ENCODE data around the gene ETV7.
"Not testable (repeated sequence)": the region's sequence is repeated elsewhere in the genome, so short reads cannot be mapped to it uniquely, and the experiment has no call there.

The ETV7 gene

DNA sequence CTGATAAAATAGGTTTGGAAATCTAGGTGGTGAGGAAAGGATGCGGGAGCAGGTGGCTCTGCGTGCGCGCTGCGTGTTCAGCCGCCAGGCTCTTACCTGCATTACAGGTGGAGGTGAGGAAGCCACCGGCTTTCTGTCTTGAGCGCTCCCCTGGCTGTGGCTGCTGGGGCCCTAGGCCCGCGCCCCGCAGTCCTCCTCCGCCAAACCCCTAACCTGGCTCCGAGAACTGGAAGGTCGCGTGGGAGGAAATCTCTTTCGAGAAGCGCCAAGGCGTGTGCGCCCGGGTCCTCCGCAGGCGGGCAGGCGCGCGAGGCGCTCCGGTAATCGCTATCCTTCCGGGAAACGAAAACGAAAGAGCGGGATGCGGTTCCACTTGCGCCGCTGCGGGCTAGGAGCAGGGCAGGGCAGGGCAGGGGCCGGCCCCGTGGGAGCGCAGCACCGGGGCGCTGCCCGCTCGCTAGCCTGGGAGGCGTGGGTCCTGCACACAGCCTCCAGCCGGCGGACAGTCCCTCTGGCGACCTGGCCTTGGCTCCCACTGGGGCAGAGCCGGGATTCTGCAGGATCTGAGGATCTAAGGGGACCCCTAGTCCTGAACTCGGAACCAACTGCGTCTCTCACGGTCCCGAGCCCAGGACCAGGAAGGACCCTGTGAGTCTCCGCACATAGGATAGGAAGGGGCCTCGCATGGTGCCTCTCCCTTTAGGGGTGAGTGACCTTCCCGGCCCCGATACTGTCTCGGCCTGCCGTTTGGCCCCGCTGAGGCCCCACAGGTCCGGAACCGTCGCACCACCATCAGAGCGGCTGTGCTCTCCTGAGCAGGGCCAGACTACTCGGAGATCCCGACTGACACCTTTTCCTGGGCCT lies at the start of gene ETV7:
ETV7 (minus strand) TSS at position 230 of the 864 bp plus-strand sequence; CDS start at position 102, 128 bp downstream.
- DNase-seq = no peak

DNA sequence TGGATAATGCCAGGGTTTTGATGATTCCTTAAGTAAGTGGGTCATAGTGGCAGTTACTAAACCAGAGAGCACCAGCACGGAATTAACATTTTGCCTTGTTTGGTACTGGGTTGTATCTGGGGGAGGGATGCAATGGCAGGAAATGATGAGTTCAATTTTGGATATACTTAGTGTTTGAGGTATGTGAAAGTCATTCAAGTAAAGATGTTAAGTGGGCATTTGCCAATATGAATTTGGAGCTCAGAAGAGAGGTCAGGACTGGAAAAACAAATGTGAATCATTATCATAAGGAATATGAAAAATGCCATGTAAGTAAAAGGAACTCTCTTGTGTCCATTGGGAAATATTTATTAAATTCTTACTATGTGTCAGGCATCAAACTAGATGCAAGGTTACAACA lies 49.0 kb upstream of the ETV7 start:
- DNase-seq = no peak

DNA sequence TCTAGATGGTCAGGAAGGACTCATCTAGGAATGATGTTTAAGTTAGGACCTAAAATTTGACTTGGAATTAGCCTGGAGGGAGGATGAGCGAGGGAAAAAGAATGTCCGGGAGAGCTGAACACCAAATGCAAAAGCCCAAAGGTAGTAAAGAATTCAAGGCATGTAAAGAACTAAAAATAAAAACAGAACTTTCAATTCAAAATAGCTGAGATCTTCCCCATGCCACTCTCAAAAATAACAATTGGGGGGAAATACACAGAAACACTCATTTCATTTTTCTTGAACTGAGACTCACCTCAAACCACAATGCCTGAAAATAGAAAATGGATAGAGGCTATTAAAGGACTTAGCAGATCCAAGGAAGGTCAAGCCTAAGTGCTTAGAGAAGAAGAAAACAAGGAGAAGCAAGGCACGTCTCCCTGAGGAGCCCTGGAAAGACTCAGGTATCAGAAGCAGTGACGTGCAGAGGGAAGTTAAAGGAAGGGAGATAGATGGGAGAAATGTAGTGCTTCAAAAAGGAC lies 44.7 kb upstream of the ETV7 start:
- DNase-seq = no peak

DNA sequence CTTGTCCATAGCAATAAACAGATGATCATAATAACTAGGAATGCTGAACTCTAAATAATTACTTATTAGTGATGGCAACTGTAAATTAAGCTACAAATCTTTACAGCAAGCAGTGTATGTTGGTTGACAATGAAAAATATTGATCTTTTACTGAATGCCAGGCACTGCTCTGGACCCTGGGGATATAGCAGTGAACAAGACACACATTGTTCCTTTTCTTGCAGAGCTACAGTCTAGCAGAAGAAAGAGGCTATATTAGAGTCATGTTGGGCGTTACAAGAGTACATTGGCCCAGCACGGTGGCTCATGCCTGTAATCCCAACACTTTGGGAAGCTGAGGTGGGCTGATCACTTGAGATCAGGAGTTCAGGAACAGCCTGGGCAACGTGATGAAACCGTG lies 43.7 kb upstream of the ETV7 start:
- DNase-seq = no peak

DNA sequence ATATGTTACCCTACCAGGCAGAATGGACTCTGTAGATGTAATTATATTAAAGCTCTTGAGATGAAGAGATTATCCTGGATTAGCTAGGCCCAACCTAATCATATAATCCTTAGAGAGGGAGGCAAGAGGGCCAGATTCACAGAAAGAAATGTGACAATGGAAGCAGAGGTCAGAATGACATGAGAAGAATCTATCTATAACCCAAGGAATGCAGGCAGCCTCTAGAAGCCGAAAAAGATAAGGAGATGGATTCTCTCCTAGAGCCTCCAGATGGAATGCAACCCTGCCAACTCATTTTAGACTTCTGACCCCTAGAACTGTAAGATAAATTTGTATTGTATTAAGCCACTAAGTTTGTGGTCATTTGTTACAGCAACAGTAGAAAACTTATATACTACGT lies 42.9 kb upstream of the ETV7 start:
- no peak for DNase-seq

DNA sequence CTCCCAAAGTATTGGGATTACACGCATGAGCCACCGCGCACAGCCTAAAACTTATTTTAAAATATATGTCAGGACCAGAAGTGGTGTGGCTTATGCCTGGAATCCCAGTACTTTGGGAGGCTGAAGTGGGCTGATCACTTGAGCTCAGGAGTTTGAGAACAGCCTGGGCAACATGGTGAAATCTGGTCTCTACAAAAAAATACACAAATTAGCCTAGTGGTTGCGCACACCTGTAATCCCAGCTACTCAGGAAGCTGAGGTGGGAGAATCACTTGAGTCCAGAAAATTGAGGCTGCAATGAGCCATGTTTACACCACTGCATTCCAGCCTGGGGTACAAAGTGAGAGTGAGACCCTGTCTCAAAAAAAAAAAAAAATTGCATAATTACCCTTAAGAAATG lies 41.4 kb upstream of the ETV7 start:
- DNase-seq = no peak

DNA sequence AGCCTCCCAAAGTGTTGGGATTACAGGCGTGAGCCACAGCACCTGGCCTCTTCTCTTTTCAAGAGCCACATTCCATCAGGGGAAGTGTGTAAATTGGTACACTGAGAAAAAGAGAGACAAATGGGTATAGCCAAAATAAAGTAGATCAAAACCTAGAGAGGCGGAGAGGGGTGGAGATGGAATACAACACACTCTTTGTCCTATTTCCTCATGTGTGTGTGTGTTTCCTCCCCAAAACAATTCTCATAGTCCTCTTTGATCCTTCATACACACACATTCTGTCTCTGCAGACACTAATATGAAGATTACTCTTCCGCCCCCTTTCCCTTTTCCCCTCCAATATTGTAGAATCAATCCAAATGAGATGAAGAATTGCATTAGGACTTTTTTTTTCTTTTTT lies 39.2 kb upstream of the ETV7 start:
- no peak for DNase-seq

DNA sequence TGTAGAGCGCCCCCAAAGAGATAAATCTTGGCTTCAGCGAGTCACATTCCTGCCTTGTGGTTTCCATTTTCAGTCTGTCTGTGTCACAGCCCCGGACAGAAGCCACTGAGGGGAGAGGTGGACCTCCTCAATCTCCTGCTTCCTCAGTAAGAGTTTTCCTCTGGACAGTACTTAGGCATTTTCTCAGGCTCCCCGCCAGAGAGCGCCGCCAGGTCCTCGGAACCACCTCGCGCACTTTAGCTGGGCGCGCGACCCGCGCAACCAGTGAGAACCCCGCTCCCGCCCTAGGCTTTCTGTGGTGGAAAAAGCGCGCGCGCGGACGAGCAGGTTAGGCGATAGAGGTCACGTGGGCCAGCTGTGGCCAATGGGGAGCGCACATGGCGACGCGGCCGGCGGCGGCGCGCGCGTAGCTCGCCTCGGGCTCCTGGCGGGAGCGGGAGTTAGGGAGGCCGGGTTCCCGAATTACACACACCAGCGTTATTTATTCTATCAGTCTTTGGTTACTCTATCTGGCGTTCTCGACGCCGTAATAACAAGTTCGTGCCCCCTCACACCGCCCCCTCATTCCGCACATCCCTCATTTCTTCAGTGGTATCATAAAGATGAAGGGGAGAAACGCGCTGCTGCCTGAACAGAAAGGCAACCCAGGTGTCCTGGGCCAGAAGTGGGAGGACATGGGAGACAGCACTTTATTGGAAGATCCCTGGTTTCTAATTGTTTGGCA lies 35.8 kb upstream of the ETV7 start:
- DNase-seq = peak; percentile 88

DNA sequence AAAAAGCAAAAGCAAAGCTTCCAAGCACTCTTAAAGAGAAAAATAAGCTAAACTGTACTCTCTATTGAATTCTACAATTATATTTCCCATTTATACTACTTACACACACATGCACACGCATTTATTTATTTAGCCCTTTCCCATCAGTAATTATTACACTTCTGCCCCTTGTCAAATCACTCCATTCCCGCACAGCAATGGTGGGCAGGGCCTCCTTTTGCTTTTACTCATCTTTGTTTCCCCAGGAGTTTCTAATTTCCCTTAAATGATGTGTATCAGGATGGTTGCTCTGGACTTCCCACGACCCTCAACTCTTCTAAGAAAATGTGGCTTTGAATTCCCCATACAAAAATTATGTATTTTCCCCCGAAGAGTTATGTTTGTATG lies 35.2 kb upstream of the ETV7 start:
- no peak for DNase-seq

DNA sequence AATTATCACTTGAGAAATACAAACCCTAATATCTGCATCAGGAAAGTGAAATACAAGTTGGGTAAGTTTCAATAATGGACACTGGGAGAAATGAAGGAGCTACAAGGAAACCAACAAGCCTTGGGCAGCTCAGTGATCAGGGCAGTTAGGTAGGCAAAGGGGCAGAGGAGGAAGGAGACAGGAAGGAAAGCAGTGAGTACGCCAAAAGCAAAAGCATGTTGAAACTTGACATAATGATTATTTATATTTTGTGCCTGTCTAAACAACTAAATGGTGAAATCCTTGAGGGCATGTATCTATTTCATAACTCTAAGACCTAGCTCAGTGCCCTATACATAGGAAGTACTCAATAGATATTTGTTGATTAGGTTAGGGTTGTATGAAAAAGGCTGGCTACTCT lies 31.8 kb upstream of the ETV7 start:
- DNase-seq = no peak

DNA sequence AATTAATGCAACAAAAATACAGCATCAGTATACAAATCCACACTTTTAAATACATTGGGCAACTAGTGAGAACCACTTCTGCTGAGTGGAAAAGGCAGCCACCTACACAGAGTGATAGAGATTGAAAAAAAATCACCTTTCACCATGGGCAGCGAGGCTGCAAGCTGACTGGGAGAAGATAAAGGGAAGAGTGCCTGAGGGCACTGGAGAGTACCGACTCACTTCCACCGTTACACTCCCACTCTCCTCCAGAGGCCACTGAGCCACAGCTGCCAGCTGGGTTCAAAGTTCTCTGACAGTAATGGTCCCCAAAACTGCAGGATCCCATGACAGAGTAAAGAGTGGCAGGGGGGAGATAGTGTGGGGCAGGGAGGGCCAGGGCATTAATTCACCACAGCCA lies 31.1 kb upstream of the ETV7 start:
- no peak for DNase-seq

DNA sequence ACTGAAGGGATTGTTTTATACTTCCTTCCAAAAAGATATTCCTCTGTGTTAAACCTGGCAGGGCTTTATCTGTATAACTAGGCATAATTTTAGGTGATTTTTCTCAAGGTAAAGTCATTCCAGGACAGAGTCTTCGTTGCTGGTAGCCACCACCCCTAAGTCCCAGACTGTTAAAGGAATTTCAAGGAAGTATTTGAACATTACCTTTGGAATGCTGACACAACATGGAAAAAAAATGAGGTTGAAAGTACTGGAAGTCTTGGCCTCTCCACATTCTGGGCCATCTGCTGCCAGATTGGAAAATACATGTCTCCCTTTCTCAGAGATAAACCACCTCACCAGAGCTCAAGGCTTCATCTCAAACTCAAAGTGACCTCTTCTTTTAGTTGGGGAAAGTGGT lies 27.0 kb upstream of the ETV7 start:
- DNase-seq = no peak

DNA sequence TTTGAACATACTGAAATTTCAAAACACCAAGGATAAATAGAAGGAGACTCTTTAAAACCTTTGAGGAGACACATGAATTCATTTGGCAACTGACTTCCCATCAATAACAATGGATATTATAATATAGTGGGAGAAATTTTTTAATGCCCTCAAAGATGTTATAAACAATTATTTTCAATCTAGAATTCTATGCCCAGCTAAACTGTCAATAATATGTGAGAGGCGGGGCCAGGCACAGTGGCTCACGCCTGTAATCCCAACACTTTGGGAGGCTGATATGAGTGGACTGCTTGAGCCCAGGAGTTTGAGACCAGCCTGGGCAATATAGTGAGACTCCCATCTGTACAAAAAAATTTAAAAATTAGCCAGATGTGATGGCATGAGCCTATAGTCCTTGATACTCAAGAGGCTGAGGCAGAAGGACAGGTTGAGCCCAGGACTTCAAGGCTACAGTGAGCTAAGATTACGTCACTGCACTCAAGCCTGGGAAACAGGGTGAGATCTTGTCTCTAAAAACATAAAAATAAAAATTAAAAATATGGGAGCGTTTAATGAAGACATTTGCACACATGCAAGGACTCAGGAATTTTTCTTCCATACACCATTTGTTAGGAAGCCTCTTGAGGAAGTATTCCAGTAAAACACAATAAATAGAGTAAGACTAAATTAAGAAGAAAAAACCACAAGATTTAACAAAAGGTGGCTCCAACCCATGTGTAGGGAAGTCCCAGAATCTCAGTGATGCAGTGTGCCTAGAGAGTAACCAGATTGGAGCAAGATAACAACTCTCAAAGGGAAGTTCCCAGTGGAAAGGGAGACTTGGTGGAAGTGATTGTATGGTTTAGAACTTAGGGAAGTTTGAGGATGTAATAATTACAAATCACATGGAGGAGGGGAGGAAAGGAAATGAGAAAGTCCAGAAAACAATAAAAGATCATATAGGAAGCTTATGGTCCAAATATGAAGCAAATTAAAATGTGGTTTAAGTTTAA lies 26.3 kb upstream of the ETV7 start:
- no peak for DNase-seq

DNA sequence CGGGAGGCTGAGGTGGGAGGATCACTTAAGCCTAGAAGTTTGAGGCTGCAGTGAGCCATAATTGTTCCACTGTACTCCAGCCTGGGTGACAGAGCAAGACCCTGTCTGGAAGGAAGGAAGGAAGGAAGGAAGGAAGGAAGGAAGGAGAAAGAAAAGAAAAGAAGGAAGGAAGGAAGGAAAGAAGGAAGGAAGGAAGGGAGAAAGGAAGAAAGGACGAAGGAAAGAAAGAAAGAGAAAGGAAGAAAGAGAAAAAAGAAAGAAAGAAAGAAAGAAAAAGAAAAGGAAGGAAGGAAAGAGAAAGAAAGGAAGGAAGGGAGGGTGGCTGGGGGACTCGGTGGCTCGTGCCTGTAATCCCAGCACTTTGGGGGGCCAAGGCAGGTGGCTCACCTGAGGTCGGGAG lies 22.2 kb upstream of the ETV7 start:
- not testable (repeated sequence) for DNase-seq

DNA sequence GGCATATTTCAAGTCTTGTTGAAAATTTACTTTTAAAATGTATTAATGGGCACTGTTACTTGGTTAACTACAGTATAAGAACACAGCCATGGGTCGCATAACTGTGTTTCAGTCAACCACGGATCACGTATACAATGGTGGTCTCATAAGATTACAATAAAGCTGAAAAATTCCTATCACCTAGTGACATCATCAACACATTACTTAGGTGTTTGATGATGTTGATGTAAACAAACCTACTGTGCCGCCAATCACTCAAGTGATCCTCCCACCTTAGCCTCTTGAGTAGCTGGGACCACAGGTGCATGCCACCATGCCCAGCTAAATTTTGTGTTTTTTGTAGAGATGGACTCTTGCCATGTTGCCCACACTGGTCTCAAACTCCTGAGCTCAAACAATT lies 16.7 kb upstream of the ETV7 start:
- DNase-seq = no peak

DNA sequence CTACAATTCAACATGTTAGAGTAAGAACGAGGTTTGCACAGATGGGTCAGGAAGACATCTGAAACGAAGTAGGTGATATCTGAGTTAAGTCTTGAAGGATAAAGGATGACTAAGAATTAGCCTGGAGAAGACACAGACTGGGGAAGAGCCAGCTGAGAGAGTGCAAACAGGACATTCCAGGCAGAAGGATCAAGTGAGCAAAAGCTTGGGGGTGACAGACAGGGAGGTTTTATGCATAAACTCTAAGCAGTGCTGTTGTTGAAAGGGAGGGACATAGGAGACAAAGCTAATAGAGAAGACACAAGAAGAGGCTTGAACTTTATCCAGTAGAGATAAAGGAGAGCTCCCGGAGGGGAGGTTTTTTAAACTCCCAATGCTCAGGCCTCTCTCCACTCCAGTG lies 15.0 kb upstream of the ETV7 start:
- DNase-seq = no peak

DNA sequence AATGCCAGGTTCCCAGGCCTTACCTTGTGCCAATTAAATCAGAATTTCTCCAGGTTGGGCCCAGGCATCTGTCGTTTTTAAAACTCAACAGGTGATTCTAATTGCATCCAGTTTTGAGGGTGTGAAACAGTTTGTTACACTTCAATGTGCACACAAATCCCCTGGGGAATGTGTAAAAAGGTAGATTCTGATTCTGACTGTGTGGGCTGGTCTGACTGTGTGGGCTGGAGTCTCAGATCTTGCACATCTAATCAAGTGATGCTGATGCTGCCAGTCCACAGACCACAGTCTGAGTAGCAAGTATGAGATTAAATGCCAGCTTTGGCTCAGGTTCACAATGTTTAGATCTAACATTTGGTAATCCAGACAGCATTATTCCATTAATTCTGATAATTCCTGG lies 12.5 kb upstream of the ETV7 start:
- no peak for DNase-seq

DNA sequence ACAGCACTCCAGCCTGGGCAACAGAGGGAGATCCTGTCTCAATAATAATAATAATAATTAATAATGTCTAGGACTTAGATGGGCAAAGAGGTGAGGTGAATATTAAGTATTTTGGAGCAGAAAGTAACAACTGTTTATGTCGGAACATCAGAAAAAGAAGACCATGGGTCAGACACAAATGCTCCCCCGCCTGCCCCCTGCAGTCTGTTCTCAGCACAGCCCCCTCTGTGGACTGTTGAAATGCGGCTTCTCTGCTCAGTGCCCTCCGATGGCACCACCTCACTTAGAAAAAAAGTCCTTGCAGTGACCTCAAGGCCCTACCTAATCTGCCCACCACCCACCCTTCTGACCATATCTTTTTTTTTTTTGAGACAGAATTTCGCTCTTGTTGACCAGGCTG lies 5.2 kb upstream of the ETV7 start:
- no peak for DNase-seq

DNA sequence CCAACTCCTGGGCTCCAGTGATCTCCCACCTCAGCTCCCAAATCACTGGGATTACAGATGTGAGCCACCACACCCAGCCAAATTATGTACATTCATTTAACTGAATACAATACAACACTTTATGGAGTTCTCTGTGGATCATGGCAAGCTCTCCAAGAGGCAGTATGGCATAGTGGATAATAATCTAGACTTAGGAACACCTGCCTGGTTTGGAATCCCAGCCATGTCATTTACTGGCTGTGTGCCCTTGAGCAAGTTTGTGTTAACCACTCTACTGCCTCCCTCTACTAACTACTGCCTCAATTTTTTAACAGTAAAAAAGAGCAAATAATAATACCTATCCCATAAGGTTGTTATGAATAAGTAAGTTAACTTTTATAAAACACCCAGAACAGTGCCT lies 1.9 kb upstream of the ETV7 start:
- no peak for DNase-seq

DNA sequence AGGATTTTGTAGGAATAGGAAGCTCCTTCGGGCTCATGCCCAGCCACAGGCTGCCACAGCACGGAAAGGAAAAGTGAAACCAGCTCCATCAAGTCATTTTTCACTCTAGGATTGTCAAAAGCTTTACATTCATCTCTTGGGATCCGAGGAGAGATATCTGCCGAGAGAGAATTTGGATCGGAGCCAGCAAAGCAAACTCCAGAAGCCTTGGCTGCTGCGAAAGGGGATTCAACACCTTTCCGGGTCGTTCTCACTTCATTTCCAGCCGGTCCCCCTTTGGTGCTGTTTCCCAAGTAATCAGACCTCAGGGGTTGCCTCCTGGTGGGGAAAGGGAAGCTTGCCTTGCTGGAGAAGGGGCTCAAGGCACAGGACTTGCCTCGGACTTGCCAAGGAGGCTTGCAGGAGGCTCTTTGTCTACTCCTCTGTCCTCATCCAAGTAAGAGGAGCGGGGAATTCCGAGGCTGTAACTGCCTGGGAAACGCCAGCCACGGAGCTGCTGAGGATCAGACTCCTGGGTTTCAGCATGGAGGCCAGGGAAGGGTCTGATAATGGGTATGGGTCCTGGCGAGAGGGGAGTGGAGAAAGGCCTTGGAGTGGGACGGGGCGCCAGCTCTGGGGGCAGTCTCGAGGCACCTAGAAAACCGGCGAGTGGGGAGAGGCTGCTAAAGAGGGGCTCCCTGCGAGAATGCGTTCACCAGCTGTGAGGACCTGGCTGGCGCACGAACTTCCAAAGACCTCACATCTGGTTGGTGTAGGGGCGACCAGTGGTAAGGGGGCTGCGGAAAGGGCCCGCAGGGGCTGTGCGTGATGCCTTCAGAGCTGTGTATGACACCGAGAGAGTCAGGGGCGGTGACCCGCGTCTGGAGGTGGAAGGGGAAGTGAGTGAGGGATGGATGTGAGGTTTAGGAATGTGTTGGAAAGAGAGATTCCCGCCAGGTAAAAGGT lies 702 bp downstream of the ETV7 start:
- no peak for DNase-seq

DNA sequence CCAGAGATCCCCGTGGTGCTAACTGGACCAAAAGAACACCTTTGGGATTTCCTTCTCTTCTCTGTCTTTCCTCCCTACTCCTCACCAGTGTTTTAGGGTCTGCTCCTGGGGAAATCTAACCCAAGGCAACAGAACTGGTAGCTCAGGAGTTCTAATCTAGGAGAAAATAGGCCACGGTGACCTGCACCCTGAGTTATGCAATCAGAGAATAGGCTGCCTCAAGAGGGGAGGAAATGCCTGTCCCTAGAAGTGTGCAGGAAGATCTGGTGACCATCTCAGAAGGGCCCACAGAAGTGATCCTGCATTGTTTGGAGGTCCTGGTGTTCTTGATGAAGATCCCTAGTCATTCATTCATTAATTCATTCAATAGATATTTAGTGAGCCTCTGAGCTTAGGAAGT lies 3.4 kb downstream of the ETV7 start:
- DNase-seq = no peak

DNA sequence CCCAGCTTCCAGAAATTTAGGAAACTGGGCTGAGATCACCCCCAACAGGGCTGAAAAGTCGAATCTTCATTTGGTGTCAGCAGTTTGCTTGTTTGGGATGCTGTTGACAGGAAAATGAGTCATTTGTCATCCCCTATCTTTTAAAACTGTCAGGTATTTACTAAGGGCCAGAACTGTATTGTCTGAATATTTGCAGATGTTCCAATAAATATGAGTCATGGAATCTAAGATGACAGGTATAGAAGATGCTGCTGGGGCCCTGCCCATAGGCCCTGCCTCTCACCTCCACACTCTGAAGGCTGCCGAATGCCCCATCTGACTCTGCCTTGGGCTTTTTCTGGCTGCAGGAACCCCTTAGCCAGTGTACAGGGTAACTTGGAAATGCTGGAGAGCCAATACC lies 3.9 kb downstream of the ETV7 start:
- DNase-seq = no peak
